GM18519 (cell line): ENCODE data around the gene TMEM201.

Source experiments
- ATAC-seq: cut with Tn5 transposase; IDR thresholded peaks from one replicate; pipeline ENCODE4 v1.9.1; 2021; ENCODE audit warnings: mild to moderate bottlenecking, moderate library complexity; ENCODE audit not compliant: unreplicated experiment, low FRiP score

TMEM201 gene

GRCh38 chr1:9575486-9575885, 13.2 kb upstream of the TMEM201 start:
- no peak for ATAC-seq

- no peak for ATAC-seq
These were observed 11.8 kb upstream of the TMEM201 start for GRCh38 chr1:9576903-9577302.

GRCh38 chr1:9577423-9577822, 11.3 kb upstream of the TMEM201 start:
- ATAC-seq: no peak

- no peak for ATAC-seq
These were observed 7.8 kb upstream of the TMEM201 start for GRCh38 chr1:9580942-9581341.

- no peak for ATAC-seq
These were observed 2.5 kb upstream of the TMEM201 start for GRCh38 chr1:9586147-9586766.

- no peak for ATAC-seq
These were observed 520 bp downstream of the TMEM201 start for GRCh38 chr1:9589144-9589718.

- ATAC-seq: no peak
These were observed 1.0 kb downstream of the TMEM201 start for GRCh38 chr1:9589719-9590157.

GRCh38 chr1:9590201-9590600, 1.5 kb downstream of the TMEM201 start:
- ATAC-seq: no peak

- ATAC-seq: no peak
These were observed 2.4 kb downstream of the TMEM201 start for GRCh38 chr1:9590945-9591668.

- ATAC-seq: no peak
These were observed 3.2 kb downstream of the TMEM201 start for GRCh38 chr1:9591669-9592509.

GRCh38 chr1:9592510-9593075, 3.9 kb downstream of the TMEM201 start:
- ATAC-seq: no peak

GRCh38 chr1:9593147-9593491, 4.4 kb downstream of the TMEM201 start:
- ATAC-seq: no peak

GRCh38 chr1:9593492-9594465, 5.1 kb downstream of the TMEM201 start:
- no peak for ATAC-seq

GRCh38 chr1:9594471-9595155, 5.9 kb downstream of the TMEM201 start:
- no peak for ATAC-seq

- ATAC-seq: no peak
These were observed 6.7 kb downstream of the TMEM201 start for GRCh38 chr1:9595156-9595967.

- ATAC-seq: no peak
These were observed 7.2 kb downstream of the TMEM201 start for GRCh38 chr1:9595968-9596340.

GRCh38 chr1:9596415-9597123, 7.9 kb downstream of the TMEM201 start:
- ATAC-seq: no peak
